ENCODE results near the gene ZCCHC9.

ZCCHC9 gene

DNA sequence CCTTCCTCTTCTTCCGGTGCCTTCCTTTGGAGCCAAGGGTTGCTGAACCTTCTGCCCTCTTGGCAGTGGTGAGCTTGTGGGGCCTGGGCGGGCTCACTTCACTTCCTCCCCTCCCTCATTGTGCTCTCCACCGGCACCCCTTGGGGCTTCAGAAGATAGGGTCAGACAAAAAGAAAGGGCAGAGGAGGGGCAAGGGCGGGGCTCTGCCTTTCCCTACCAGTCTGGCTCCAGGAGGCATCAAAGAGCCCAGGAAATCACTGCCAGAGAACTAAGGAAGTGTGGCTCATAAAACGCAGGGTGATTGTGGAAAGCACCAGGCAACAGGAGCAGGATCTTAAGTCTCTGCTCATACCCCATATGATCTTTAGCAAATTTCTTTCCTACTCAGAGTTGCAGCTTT, 57.7 kb downstream of the ZCCHC9 start:
- DNase-seq (ENCODE audit: low read depth in 2 of 2) = no peak

DNA sequence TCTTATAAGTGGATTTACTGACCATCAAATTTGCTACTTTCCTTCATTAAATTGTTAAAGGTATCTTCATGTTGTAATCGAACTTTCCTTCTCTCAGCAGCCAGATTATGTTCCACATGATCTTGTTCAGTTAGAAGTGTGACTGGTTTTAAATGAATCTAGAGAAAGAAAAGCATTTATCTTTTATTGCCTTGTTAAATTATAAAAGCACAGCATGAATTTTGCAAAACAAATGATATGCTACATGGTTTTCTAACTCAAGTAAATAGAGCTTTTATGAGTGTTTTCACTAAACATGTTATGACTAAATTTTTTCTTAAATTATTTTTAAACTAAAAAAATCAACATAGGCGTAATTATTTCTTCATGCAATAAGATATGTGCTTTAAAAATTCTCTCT, 58.5 kb downstream of the ZCCHC9 start:
- no peak for DNase-seq (ENCODE audit: low read depth in 2 of 2)

DNA sequence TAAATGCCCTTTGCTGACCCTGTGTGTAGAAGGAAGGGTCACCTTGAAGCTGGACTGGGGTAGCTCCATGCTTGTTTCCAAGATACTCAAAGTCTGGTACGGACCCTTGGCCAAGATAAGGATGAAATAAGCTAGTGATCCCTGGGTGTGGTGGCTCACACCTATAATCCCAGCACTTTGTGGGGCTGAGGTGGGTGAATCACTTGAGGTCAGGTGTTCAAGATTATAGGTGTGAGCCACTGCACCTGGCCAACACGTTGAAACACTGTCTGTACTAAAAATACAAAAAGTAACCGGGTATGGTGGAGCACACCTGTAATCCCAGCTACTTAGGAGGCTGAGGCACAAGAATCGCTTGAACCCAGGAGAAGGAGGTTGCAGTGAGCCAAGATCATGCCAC, 59.3 kb downstream of the ZCCHC9 start:
- DNase-seq (ENCODE audit: low read depth in 2 of 2) = no peak

DNA sequence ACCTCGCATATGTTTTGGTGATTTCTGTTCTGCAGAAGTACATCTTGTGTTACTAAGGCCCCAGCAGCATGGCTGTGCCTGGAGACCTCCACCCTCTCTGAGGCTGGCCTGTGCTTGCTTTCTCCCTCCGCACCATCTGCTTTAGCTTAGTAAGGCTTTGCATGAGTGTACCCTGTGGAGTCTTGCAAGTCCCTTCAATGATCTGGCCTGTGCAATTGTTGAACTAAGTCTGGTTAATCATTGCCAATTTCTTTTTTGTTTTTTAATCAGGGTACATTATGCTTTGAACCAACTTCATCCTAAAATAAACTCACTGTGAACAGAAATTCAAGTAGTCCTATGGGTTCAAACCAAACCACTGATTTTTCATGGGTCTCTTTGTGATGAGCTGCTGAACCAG, 60.2 kb downstream of the ZCCHC9 start:
- no peak for DNase-seq (ENCODE audit: low read depth in 2 of 2)
